Ovary (tissue), 9 donors: ENCODE data around the gene PLCB2. TPM values are rescaled to one million over a fixed set of nuclear protein-coding genes. Genes with fewer than 3 reads are reported as not detected.

Experiments
- DNase-seq, 5 donors: peaks; one replicate each; pipeline ENCODE4 v3.0.0-alpha.2; 2019 to 2020
- H3K27ac ChIP-seq, 2 donors: fragments of 200-600 bp; one replicate each; pipeline versions ENCODE4 v1.5.1 to v1.8.0; 2019 to 2022
- H3K27me3 ChIP-seq: fragments of 200-600 bp; one replicate; pipeline ENCODE4 v1.8.0; 2022
- H3K36me3 ChIP-seq: fragments of 200-600 bp; sonication (generic); one replicate; pipeline ENCODE4 v1.5.1; 2019
- H3K4me1 ChIP-seq: one replicate; pipeline ENCODE4 v1.8.1; 2013; ENCODE audit warnings: mild to moderate bottlenecking, moderate library complexity; ENCODE audit not compliant: insufficient read depth
- H3K4me3 ChIP-seq: fragments of 200-600 bp; sonication (generic); one replicate; pipeline ENCODE4 v1.5.1; 2017
- H3K9me3 ChIP-seq, 2 donors: fragments of 200-600 bp in 1 of 2; sonication (generic) in 1 of 2; one replicate each; pipeline versions ENCODE4 v1.5.1 to v1.8.1; 2013 to 2019; ENCODE audit warnings: mild to moderate bottlenecking in 1 of 2, moderate library complexity in 1 of 2
- CTCF ChIP-seq, 3 donors: fragments of 450-650 bp in 2 of 3; fragments of 200-600 bp in 1 of 3; IDR thresholded peaks; one replicate each; pipeline versions ENCODE4 v1.5.1 to v1.8.0; 2016 to 2022; ENCODE audit warnings: antibody characterized with exemption in 3 of 3, mild to moderate bottlenecking in 1 of 3
- EP300 ChIP-seq: sonication (generic); formaldehyde crosslinking; IDR thresholded peaks from one replicate; pipeline ENCODE4 v1.6.1; 2017; ENCODE audit warnings: antibody characterized with exemption
- POLR2A ChIP-seq: fragments of 450-650 bp; IDR thresholded peaks from one replicate; pipeline ENCODE4 v1.6.1; 2017; ENCODE audit warnings: antibody characterized with exemption, mild to moderate bottlenecking, moderate library complexity
- WGBS, 3 donors: extraction: QIAGEN DNeasy Blood & Tissue Kit in 1 of 3; methylation state at CpG; one replicate each; pipeline versions ENCODE4 v1.1.5 to v1.1.7; 2013 to 2017; 5-methylcytosine and 5-hydroxymethylcytosine counted together
- intact Hi-C, 4 donors: fragments of 100-400 bp; cut with DNase I; formaldehyde crosslinking; loops; one replicate each; pipeline versions ENCODE4 v1.11.0 to v1.15.1; 2022 to 2023
- polyA plus RNA-seq, 2 donors: library from polyadenylated mRNA; stranded (reverse); fragments of 200-250 nt in 1 of 2; fragments of 350-450 nt in 1 of 2; fragmentation: Illumina TruSeq in 1 of 2; extraction: RNeasy Lipid Tissue Mini Kit (QIAGEN cat#74804) in 1 of 2; gene quantifications; one replicate each; pipeline ENCODE4 v1.2.3, GENCODE V29; 2013 to 2014
- total RNA-seq, 7 donors: library from RNA; depleted of rRNA in 2 of 7; stranded (reverse); fragments of >200 nt in 2 of 7; fragmentation: NEBNext Ultra II Directional in 3 of 7; extraction: Animal tissue kit (Norgen Biotek cat#: 25700) in 3 of 7; gene quantifications; one replicate each; pipeline versions ENCODE4 v1.1.0 to v1.2.4, GENCODE V29; 2016 to 2023
- donor health status: DM: no; HTN: no; CAD: no; lungs with moderate emphysema.
- donor health status: DM: no; HTN: no; CAD: no.
- donor health status: Bipolar disorder and iron deficiency.
- donor health status: DM: yes; HTN: yes; CAD: no.
- donor health status: DM: no; HTN: no; CAD: no.
- donor health status: DM: yes; HTN: yes; CAD: no.

The PLCB2 gene
- total and polyA plus RNA-seq, 9 donors = 1.9 to 13.9 (median 6.0) TPM

GRCh38 chr15:40283615-40284300 lies 24.0 kb downstream of the PLCB2 start:
- H3K9me3 ChIP-seq = no peaks in the 10 kb centered on the region
- intact Hi-C loops = loop anchor here in 3 of 4 donors (5.0 to 10.0 kb wide), 3 partner anchors 81 to 139 kb away; no protein-coding TSS in a partner anchor
- H3K36me3 ChIP-seq = no peaks in the 10 kb centered on the region
- H3K27ac ChIP-seq = no peak overlapping the region
- WGBS, 3 donors = 26 to 35% (median 30%) methylated on average over 31 to 33 of the region's 33 CpGs
- peaks cover 9% of the 10 kb centered on the region for H3K4me1 ChIP-seq
- DNase-seq = no peak
- TF ChIP-seq EP300 (no peak), CTCF (IDR thresholded peaks at IDR 0.05) (no peak), POLR2A (no peak)
- peaks cover 9% of the 10 kb centered on the region for H3K27me3 ChIP-seq
- no peak overlapping the region for H3K4me3 ChIP-seq

- Histone ChIP-seq H3K27ac (no peak within 1 kb of the TSS), H3K36me3 (no peaks in the 10 kb centered on the region), H3K4me1 (peaks cover 9% of the 10 kb centered on the region), H3K4me3 (peak within 1 kb of the TSS; percentile 27), H3K27me3 (peaks cover 9% of the 10 kb centered on the region), H3K9me3 (no peaks in the 10 kb centered on the region)
- no peak for DNase-seq
- intact Hi-C loops = loop anchor here in 3 of 4 donors (5.0 to 10.0 kb wide), 3 partner anchors 82 to 139 kb away; no protein-coding TSS in a partner anchor
- WGBS, 3 donors = 2 to 4% (median 2%) methylated on average over 52 to 76 of the region's 76 CpGs
- no peak for TF ChIP-seq CTCF (IDR thresholded peaks at IDR 0.05)
- no peak for TF ChIP-seq EP300
- TF ChIP-seq POLR2A = no peak
Observed at GRCh38 chr15:40282869-40283614, 24.7 kb downstream of the PLCB2 start, which contains the start of gene ANKRD63. ANKRD63 (minus strand) TSS chr15:40283064; CDS start chr15:40282586, 478 bp downstream.

GRCh38 chr15:40282147-40282868 lies 25.4 kb downstream of the PLCB2 start:
- Histone ChIP-seq H3K9me3 (no peaks in the 10 kb centered on the region), H3K4me1 (peaks cover 9% of the 10 kb centered on the region), H3K4me3 (peak overlapping the region; percentile 27), H3K27me3 (peaks cover 9% of the 10 kb centered on the region), H3K36me3 (no peaks in the 10 kb centered on the region), H3K27ac (no peak overlapping the region)
- 0 to 1% (median 1%) methylated on average over 65 to 92 of the region's 92 CpGs for WGBS, 3 donors
- intact Hi-C loops = loop anchor here in 3 of 4 donors (5.0 to 10.0 kb wide), 3 partner anchors 82 to 140 kb away; no protein-coding TSS in a partner anchor
- no peak for TF ChIP-seq EP300
- no peak for TF ChIP-seq CTCF (IDR thresholded peaks at IDR 0.05)
- DNase-seq = no peak

GRCh38 chr15:40281801-40282146 lies 26.0 kb downstream of the PLCB2 start:
- H3K9me3 ChIP-seq = no peaks in the 10 kb centered on the region
- H3K27ac ChIP-seq = no peak overlapping the region
- no peaks in the 10 kb centered on the region for H3K36me3 ChIP-seq
- no peak overlapping the region for H3K4me3 ChIP-seq
- peaks cover 9% of the 10 kb centered on the region for H3K4me1 ChIP-seq
- no peak for DNase-seq
- H3K27me3 ChIP-seq = peaks cover 9% of the 10 kb centered on the region
- TF ChIP-seq EP300 = no peak
- no peak for TF ChIP-seq POLR2A
- no peak for TF ChIP-seq CTCF (IDR thresholded peaks at IDR 0.05)
- intact Hi-C loops = loop anchor here (2.0 to 10.0 kb wide), 4 partner anchors 83 to 141 kb away; no protein-coding TSS in a partner anchor
- WGBS, 3 donors = 2 to 3% methylated on average over 51 of the region's 51 CpGs; no CpG with 5 or more reads in 1 of the 3 donors
